NCI-H187 treated with DMSO at 0.1 percent for 48 hours (cell line): ENCODE measurements around the gene TBC1D1.
"Not testable (repeated sequence)": the region's sequence is repeated elsewhere in the genome, so short reads cannot be mapped to it uniquely, and the experiment has no call there.

Experiments
- DNase-seq: peaks from one replicate; lab custom pipeline; 2025; lab: John Stamatoyannopoulos, UW

Gene TBC1D1

GRCh38 chr4:37966044-37966443 is 75.2 kb downstream of the TBC1D1 start:
- no peak for DNase-seq

GRCh38 chr4:37967736-37968135 is 76.9 kb downstream of the TBC1D1 start:
- DNase-seq = no peak

- no peak for DNase-seq
Measured at GRCh38 chr4:37968747-37969146, 77.9 kb downstream of the TBC1D1 start.

GRCh38 chr4:37970702-37971101 is 79.8 kb downstream of the TBC1D1 start:
- DNase-seq = no peak

GRCh38 chr4:37971202-37971601 is 80.3 kb downstream of the TBC1D1 start:
- no peak for DNase-seq

GRCh38 chr4:37973441-37973840 is 82.6 kb downstream of the TBC1D1 start:
- DNase-seq = no peak

GRCh38 chr4:37975321-37975822 is 84.5 kb downstream of the TBC1D1 start:
- not testable (repeated sequence) for DNase-seq

GRCh38 chr4:37976507-37976906 is 85.6 kb downstream of the TBC1D1 start:
- DNase-seq = no peak

GRCh38 chr4:37976991-37977470 is 86.1 kb downstream of the TBC1D1 start:
- no peak for DNase-seq

- no peak for DNase-seq
Measured at GRCh38 chr4:37977471-37978247, 86.8 kb downstream of the TBC1D1 start.

GRCh38 chr4:37978248-37978924 is 87.5 kb downstream of the TBC1D1 start:
- DNase-seq = no peak

GRCh38 chr4:37980246-37980645 is 89.4 kb downstream of the TBC1D1 start:
- DNase-seq = no peak

GRCh38 chr4:37981425-37981824 is 90.5 kb downstream of the TBC1D1 start:
- no peak for DNase-seq

- no peak for DNase-seq
Measured at GRCh38 chr4:37981844-37982720, 91.2 kb downstream of the TBC1D1 start.

- DNase-seq = no peak
Measured at GRCh38 chr4:37982736-37983135, 91.9 kb downstream of the TBC1D1 start.

GRCh38 chr4:37983951-37984350 is 93.1 kb downstream of the TBC1D1 start:
- DNase-seq = no peak

- no peak for DNase-seq
Measured at GRCh38 chr4:37985730-37986275, 94.9 kb downstream of the TBC1D1 start.

- no peak for DNase-seq
Measured at GRCh38 chr4:37988670-37989069, 97.8 kb downstream of the TBC1D1 start.

GRCh38 chr4:37989398-37990260 is 98.7 kb downstream of the TBC1D1 start:
- DNase-seq = no peak

- DNase-seq = no peak
Measured at GRCh38 chr4:37990731-37991245, 99.9 kb downstream of the TBC1D1 start.
